HG03280 (cell line): Measurements from ENCODE around the gene APLF.
"Not testable (repeated sequence)": the region's sequence is repeated elsewhere in the genome, so short reads cannot be mapped to it uniquely, and the experiment has no call there.

Experiments used
- ATAC-seq: cut with Tn5 transposase; IDR thresholded peaks from one replicate; pipeline ENCODE4 v1.9.1; 2021; ENCODE audit warnings: mild to moderate bottlenecking, moderate library complexity; ENCODE audit not compliant: unreplicated experiment

The APLF gene

GRCh38 chr2:68527343-68528081, 60.1 kb downstream of the APLF start:
- ATAC-seq, result not testable (repeated sequence)

GRCh38 chr2:68529156-68529555, 61.8 kb downstream of the APLF start:
- ATAC-seq, result not testable (repeated sequence)

GRCh38 chr2:68529651-68530050, 62.3 kb downstream of the APLF start:
- ATAC-seq, result not testable (repeated sequence)

GRCh38 chr2:68536000-68536399, 68.6 kb downstream of the APLF start:
- ATAC-seq, result no peak

- ATAC-seq, result no peak
These were observed 69.6 kb downstream of the APLF start for GRCh38 chr2:68537011-68537410.

- ATAC-seq, result no peak
These were observed 70.4 kb downstream of the APLF start for GRCh38 chr2:68537809-68538208.

GRCh38 chr2:68544811-68545210, 77.4 kb downstream of the APLF start:
- ATAC-seq, result no peak

GRCh38 chr2:68548396-68548795, 81.0 kb downstream of the APLF start:
- ATAC-seq, result no peak

GRCh38 chr2:68553098-68553497, 85.7 kb downstream of the APLF start:
- no peak for ATAC-seq

- ATAC-seq, result not testable (repeated sequence)
These were observed 88.2 kb downstream of the APLF start for GRCh38 chr2:68555425-68556206.

- ATAC-seq, result no peak
These were observed 89.0 kb downstream of the APLF start for GRCh38 chr2:68556381-68556780.

GRCh38 chr2:68558576-68558975, 91.2 kb downstream of the APLF start:
- no peak for ATAC-seq

- no peak for ATAC-seq
These were observed 92.3 kb downstream of the APLF start for GRCh38 chr2:68559692-68560091.

GRCh38 chr2:68560545-68560944, 93.2 kb downstream of the APLF start:
- ATAC-seq, result no peak

GRCh38 chr2:68561372-68561771, 94.0 kb downstream of the APLF start:
- ATAC-seq, result no peak

- ATAC-seq, result no peak
These were observed 95.5 kb downstream of the APLF start for GRCh38 chr2:68562934-68563333.

GRCh38 chr2:68564426-68564825, 97.0 kb downstream of the APLF start:
- ATAC-seq, result no peak

GRCh38 chr2:68565273-68565672, 97.9 kb downstream of the APLF start:
- no peak for ATAC-seq

- no peak for ATAC-seq
These were observed 98.5 kb downstream of the APLF start for GRCh38 chr2:68565858-68566257.

GRCh38 chr2:68566362-68566761, 99.0 kb downstream of the APLF start:
- ATAC-seq, result no peak

GRCh38 chr2:68568116-68568515, 100.7 kb downstream of the APLF start:
- ATAC-seq, result no peak

GRCh38 chr2:68569604-68570003, 102.2 kb downstream of the APLF start:
- no peak for ATAC-seq
